Osteoblast (primary cell): Measurements from ENCODE around the gene ABL2. TPM values are rescaled to one million over a fixed set of nuclear protein-coding genes. Genes with fewer than 3 reads are reported as not detected.

ENCODE experiments used
- small RNA-seq: library from RNA; depleted of rRNA; stranded (forward); fragments of <200 nt; gene quantifications from one replicate; pipeline ENCODE3, GENCODE V24; 2012
- total RNA-seq: library from RNA; depleted of rRNA; stranded (reverse); fragments of >200 nt; gene quantifications from 2 replicates; pipeline ENCODE4 v1.2.3, GENCODE V29; 2012

The ABL2 gene
- total RNA-seq, 1 donor = 87.2 TPM

Small RNAs within 50 kb of the gene (small RNA-seq; reads per million reads assigned to genes)
- not detected for gene AL512326.2
- gene AL512326.3 = not detected
- not detected for gene EIF4A1P11
- not detected for gene RF00272

Other genes with a start within 250 kb of the ABL2 start
- 43.1 and 43.9 TPM in 2 replicates for gene FAM20B, start 203.8 kb downstream of the ABL2 start, total RNA-seq
- gene TOR3A, start 147.6 kb downstream of the ABL2 start, total RNA-seq = 34.2 and 44.2 TPM in 2 replicates
- 40.2 and 41.8 TPM in 2 replicates for gene SOAT1, start 64.1 kb upstream of the ABL2 start, total RNA-seq
- gene AXDND1, start 136.3 kb upstream of the ABL2 start, total RNA-seq = under 0.01 and 0.72 TPM in 2 replicates